ENCODE results near the gene ADAMTSL1.

The ADAMTSL1 gene

GRCh38 chr9:18705796-18706392 lies 231.9 kb downstream of the ADAMTSL1 start:
- DNase-seq (ENCODE audit: low read depth) = no peak
- H3K4me3 ChIP-seq (ENCODE audit: control insufficient read depth, low read depth, low read length) = no peak overlapping the region
- no peak for TF ChIP-seq CTCF (IDR thresholded peaks at IDR 0.05; ENCODE audit: control insufficient read depth, insufficient read depth, low read depth, low read length, missing control alignments)

- no peak for DNase-seq (ENCODE audit: low read depth)
- TF ChIP-seq CTCF (IDR thresholded peaks at IDR 0.05; ENCODE audit: control insufficient read depth, insufficient read depth, low read depth, low read length, missing control alignments) = no peak
- H3K4me3 ChIP-seq (ENCODE audit: control insufficient read depth, low read depth, low read length) = no peak overlapping the region
Measured at GRCh38 chr9:18706648-18707047, 232.7 kb downstream of the ADAMTSL1 start.

- no peak overlapping the region for H3K4me3 ChIP-seq (ENCODE audit: control insufficient read depth, low read depth, low read length)
- no peak for DNase-seq (ENCODE audit: low read depth)
- no peak for TF ChIP-seq CTCF (IDR thresholded peaks at IDR 0.05; ENCODE audit: control insufficient read depth, insufficient read depth, low read depth, low read length, missing control alignments)
Measured at GRCh38 chr9:18707061-18707461, 233.1 kb downstream of the ADAMTSL1 start.

- TF ChIP-seq CTCF (IDR thresholded peaks at IDR 0.05; ENCODE audit: control insufficient read depth, insufficient read depth, low read depth, low read length, missing control alignments) = no peak
- H3K4me3 ChIP-seq (ENCODE audit: control insufficient read depth, low read depth, low read length) = no peak overlapping the region
- no peak for DNase-seq (ENCODE audit: low read depth)
Measured at GRCh38 chr9:18707489-18708205, 233.7 kb downstream of the ADAMTSL1 start.

- no peak overlapping the region for H3K4me3 ChIP-seq (ENCODE audit: control insufficient read depth, low read depth, low read length)
- no peak for DNase-seq (ENCODE audit: low read depth)
- TF ChIP-seq CTCF (IDR thresholded peaks at IDR 0.05; ENCODE audit: control insufficient read depth, insufficient read depth, low read depth, low read length, missing control alignments) = no peak
Measured at GRCh38 chr9:18708429-18708828, 234.5 kb downstream of the ADAMTSL1 start.

- DNase-seq (ENCODE audit: low read depth) = no peak
- no peak for TF ChIP-seq CTCF (IDR thresholded peaks at IDR 0.05; ENCODE audit: control insufficient read depth, insufficient read depth, low read depth, low read length, missing control alignments)
Measured at GRCh38 chr9:18710065-18710464, 236.1 kb downstream of the ADAMTSL1 start.

More at GRCh38 chr9:18710065-18710464, 236.1 kb downstream of the ADAMTSL1 start:
- H3K4me3 ChIP-seq (ENCODE audit: control insufficient read depth, low read depth, low read length) = no peak overlapping the region
